MCF 10A (cell line): Measurements from ENCODE around the gene ARHGEF28. TPM values are rescaled to one million over a fixed set of nuclear protein-coding genes. Genes with fewer than 3 reads are reported as not detected.

ENCODE experiments used
- BruUV-seq: library from RNA; stranded (reverse); fragments of 400-500 nt; replicated peaks from 2 replicates; lab custom pipeline; 2021; lab: Mats Ljungman, UMichigan
- CTCF ChIA-PET: fragments of 300-600 bp; sonication (Branson Sonifier 250); formaldehyde crosslinking; extraction: SDS; loops from one replicate; lab custom pipeline; 2021; ENCODE audit warnings: antibody characterized with exemption, inconsistent platforms; lab: Yijun Ruan, JAX
- POLR2A ChIA-PET: fragments of 300-600, 350-650 bp; sonication (Branson Sonifier 250); formaldehyde crosslinking; extraction: SDS; loops from one replicate; lab custom pipeline; 2020; ENCODE audit warnings: antibody characterized with exemption, inconsistent platforms; lab: Yijun Ruan, JAX
- DNase-seq: peaks from one replicate; pipeline ENCODE4 v3.0.0-alpha.2; 2018; ENCODE audit not compliant: unreplicated experiment
- H3K27ac Mint-ChIP-seq: one replicate; pipeline ENCODE4 v1.8.0; 2022; ENCODE audit warnings: mild to moderate bottlenecking, low read depth, mixed read lengths; ENCODE audit not compliant: unreplicated experiment
- H3K27me3 Mint-ChIP-seq: one replicate; pipeline ENCODE4 v1.8.0; 2022; ENCODE audit warnings: mixed read lengths; ENCODE audit not compliant: insufficient read depth, unreplicated experiment
- H3K36me3 Mint-ChIP-seq: one replicate; pipeline ENCODE4 v1.8.0; 2022; ENCODE audit warnings: mild to moderate bottlenecking, moderate library complexity, mixed read lengths; ENCODE audit not compliant: insufficient read depth, unreplicated experiment
- H3K4me1 Mint-ChIP-seq: one replicate; pipeline ENCODE4 v1.8.0; 2022; ENCODE audit warnings: mixed read lengths; ENCODE audit not compliant: insufficient read depth, unreplicated experiment
- H3K4me3 Mint-ChIP-seq: one replicate; pipeline ENCODE4 v1.8.0; 2022; ENCODE audit warnings: mild to moderate bottlenecking, moderate library complexity, mixed read lengths; ENCODE audit not compliant: unreplicated experiment
- H3K9me3 Mint-ChIP-seq: one replicate; pipeline ENCODE4 v1.8.0; 2022; ENCODE audit warnings: mixed read lengths; ENCODE audit not compliant: unreplicated experiment
- intact Hi-C: fragments of 100-400 bp; cut with micrococcal nuclease; formaldehyde crosslinking; loops from 2 replicates; pipeline ENCODE4 v1.14.1; 2022
- total RNA-seq: library from RNA; stranded (reverse); gene quantifications from 2 replicates; pipeline ENCODE4 v1.2.3, GENCODE V29; 2022
- TF ChIP-seq, protein P1 (sequence below): fragments of 200-600 bp; IDR thresholded peaks from one replicate; pipeline ENCODE4 v1.8.0; 2022; ENCODE audit warnings: antibody characterized with exemption, mild to moderate bottlenecking; ENCODE audit not compliant: unreplicated experiment

Gene ARHGEF28
- total RNA-seq, 1 experiment from 2014 or later = 34.8 TPM

DNA sequence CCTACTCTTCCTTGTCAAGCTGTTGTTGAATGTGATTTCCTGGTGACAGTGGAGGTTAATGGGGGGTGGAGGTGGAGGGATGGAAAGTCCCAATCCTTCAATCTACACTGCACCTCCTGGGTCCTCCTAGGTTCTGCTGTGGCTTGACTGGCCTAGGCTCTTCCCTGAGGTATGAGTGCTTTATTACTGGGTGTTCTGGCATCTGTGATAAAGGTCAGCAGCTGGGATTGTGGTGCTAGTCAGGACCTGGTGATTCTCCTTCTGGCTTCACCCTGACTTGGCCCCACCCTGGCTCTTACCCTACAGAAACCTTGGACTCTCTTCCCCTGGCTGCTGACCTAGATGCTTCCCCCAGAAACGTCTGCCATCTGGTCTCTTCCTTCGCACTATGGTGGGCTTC is 194.3 kb downstream of the ARHGEF28 start:
- ChIA-PET CTCF (no interaction called here), POLR2A (no interaction called here)
- Mint-ChIP-seq H3K4me3 (no peak overlapping the region), H3K27ac (peak overlapping the region; percentile 29), H3K4me1 (peaks cover 33% of the 10 kb centered on the region), H3K36me3 (no peaks in the 10 kb centered on the region), H3K27me3 (no peaks in the 10 kb centered on the region), H3K9me3 (no peaks in the 10 kb centered on the region)
- TF ChIP-seq, protein P1, sequence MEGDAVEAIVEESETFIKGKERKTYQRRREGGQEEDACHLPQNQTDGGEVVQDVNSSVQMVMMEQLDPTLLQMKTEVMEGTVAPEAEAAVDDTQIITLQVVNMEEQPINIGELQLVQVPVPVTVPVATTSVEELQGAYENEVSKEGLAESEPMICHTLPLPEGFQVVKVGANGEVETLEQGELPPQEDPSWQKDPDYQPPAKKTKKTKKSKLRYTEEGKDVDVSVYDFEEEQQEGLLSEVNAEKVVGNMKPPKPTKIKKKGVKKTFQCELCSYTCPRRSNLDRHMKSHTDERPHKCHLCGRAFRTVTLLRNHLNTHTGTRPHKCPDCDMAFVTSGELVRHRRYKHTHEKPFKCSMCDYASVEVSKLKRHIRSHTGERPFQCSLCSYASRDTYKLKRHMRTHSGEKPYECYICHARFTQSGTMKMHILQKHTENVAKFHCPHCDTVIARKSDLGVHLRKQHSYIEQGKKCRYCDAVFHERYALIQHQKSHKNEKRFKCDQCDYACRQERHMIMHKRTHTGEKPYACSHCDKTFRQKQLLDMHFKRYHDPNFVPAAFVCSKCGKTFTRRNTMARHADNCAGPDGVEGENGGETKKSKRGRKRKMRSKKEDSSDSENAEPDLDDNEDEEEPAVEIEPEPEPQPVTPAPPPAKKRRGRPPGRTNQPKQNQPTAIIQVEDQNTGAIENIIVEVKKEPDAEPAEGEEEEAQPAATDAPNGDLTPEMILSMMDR = no peak
- DNase-seq = no peak
- no TSS peak for BruUV-seq
- intact Hi-C loops = no loop called here

DNA sequence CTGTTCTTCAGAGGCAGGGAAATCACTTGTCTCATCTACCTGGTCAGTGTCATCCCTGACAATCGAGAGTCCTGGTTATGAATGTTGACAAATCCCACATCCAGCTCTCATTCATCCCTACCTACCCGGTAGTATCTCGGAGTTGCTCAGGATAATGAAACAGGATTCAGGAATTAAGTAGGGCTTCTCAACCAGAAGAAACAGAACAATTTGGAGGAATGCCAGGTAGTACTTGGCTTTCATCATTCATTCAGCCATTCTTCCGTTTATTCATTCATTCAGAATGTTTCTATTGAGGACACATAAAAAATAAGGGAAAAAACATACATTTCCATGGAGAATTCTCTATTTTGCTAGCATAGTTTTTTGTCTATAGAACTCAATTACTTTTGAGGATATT is 195.0 kb downstream of the ARHGEF28 start:
- CTCF ChIA-PET = no interaction called here
- Mint-ChIP-seq H3K27me3 (no peaks in the 10 kb centered on the region), H3K36me3 (no peaks in the 10 kb centered on the region), H3K4me3 (no peak overlapping the region), H3K9me3 (no peaks in the 10 kb centered on the region), H3K27ac (peak overlapping the region; percentile 29), H3K4me1 (peaks cover 27% of the 10 kb centered on the region)
- POLR2A ChIA-PET = no interaction called here
- DNase-seq = no peak
- TF ChIP-seq, protein P1 = no peak
- intact Hi-C loops = no loop called here
- BruUV-seq = no TSS peak

DNA sequence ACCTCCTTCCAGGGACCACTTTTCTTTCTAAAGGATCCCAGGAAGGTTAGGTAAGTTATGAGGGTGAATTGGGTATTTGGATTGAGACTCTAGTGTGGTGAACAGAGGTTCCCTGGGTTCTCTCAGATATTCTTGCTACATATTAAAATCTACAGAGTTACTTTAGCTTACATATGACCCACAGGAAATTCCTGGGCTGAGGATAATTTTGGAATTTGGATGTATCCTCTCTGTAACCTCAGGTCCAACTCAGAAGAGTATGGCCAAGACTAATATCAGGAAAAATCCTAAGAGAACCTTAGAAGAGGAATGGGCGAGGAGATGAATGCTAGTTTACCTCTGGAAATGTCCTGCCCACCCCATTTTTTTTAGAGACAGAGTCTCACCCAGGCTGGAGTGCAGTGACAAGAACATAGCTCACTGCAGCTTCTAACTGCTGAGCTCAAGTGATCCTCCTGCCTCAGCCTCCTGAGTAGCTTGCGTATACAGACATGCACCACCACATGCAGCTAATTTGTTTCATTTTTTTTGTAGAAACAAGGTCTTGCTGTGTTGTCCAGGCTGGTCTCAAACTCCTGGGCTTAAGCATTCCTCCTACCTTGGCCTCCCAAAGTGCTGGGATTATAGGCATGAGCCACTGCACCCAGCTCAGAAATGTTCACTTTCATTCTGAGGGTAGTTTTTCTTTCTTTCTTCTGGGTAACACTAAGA is 196.4 kb downstream of the ARHGEF28 start:
- H3K27me3 Mint-ChIP-seq = no peaks in the 10 kb centered on the region
- H3K36me3 Mint-ChIP-seq = no peaks in the 10 kb centered on the region
- intact Hi-C loops = no loop called here
- peak overlapping the region; percentile 66 for H3K27ac Mint-ChIP-seq
- POLR2A ChIA-PET = interaction anchor here (0.6 to 3.0 kb wide), 9 partner anchors 9 to 457 kb away, joined by 3 to 61 read pairs (median 4); partner anchors contain the start of genes ANKRA2 and UTP15
- TF ChIP-seq, protein P1 = no peak
- CTCF ChIA-PET = interaction anchor here (0.7 to 1.7 kb wide), 3 partner anchors 9 to 437 kb away, joined by 3 to 7 read pairs (median 3); no protein-coding TSS in a partner anchor
- BruUV-seq = no TSS peak
- no peaks in the 10 kb centered on the region for H3K9me3 Mint-ChIP-seq
- peaks cover 15% of the 10 kb centered on the region for H3K4me1 Mint-ChIP-seq
- H3K4me3 Mint-ChIP-seq = no peak overlapping the region
- DNase-seq = no peak

DNA sequence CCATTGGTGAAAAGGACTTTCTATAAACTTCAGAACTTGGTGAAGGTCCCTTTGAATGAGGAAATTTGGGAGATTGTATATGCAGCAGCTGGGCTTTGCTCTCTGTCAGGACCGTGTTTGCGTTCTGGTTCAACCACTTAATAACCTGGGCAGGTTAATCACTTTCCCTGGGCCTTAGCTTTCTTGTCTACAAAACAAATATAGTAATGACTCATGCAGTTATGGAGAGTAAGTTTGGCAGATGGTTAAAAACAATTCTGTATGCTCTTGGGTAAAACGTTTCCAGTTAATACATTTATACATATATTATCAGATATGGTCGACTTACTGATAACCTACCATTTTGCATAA is 197.0 kb downstream of the ARHGEF28 start:
- POLR2A ChIA-PET = interaction anchor here (0.6 to 3.0 kb wide), 9 partner anchors 9 to 458 kb away, joined by 3 to 61 read pairs (median 4); partner anchors contain the start of genes ANKRA2 and UTP15

More for the DNA sequence above, 197.0 kb downstream of the ARHGEF28 start:
- CTCF ChIA-PET = interaction anchor here (0.5 to 1.7 kb wide), 4 partner anchors 10 to 436 kb away, joined by 3 to 7 read pairs (median 4); no protein-coding TSS in a partner anchor
- no peaks in the 10 kb centered on the region for H3K9me3 Mint-ChIP-seq
- no peak overlapping the region for H3K27ac Mint-ChIP-seq
- DNase-seq = peak; percentile 53
- H3K27me3 Mint-ChIP-seq = no peaks in the 10 kb centered on the region
- no TSS peak for BruUV-seq
- H3K36me3 Mint-ChIP-seq = no peaks in the 10 kb centered on the region
- TF ChIP-seq, protein P1 = no peak
- H3K4me1 Mint-ChIP-seq = peaks cover 10% of the 10 kb centered on the region
- no peak overlapping the region for H3K4me3 Mint-ChIP-seq
- intact Hi-C loops = no loop called here
